Right atrium auricular region (tissue), 2 donors: Measurements from ENCODE around the gene ZNF488. TPM values are rescaled to one million over a fixed set of nuclear protein-coding genes. Genes with fewer than 3 reads are reported as not detected.
A peak's percentile ranks its signal among the peaks of the same experiment; 100 is the strongest.

Source experiments
- DNase-seq: peaks from one replicate; pipeline ENCODE4 v3.0.0-alpha.2; 2019; ENCODE audit warnings: low spot score
- H3K27ac ChIP-seq, 2 donors: fragments of 200-600 bp; sonication (generic); 1 replicate in 1 of 2; 2 replicates in 1 of 2; pipeline ENCODE4 v1.5.1; 2016 to 2019
- H3K27me3 ChIP-seq, 2 donors: fragments of 200-600 bp; sonication (generic); one replicate each; pipeline versions ENCODE4 v1.5.1 to v1.6.0; 2017 to 2019
- H3K36me3 ChIP-seq: fragments of 200-600 bp; sonication (generic); one replicate; pipeline ENCODE4 v1.5.1; 2016
- H3K4me1 ChIP-seq, 2 donors: fragments of 200-600 bp; sonication (generic); one replicate each; pipeline versions ENCODE4 v1.5.1 to v1.6.0; 2017 to 2019
- H3K4me3 ChIP-seq, 2 donors: fragments of 200-600 bp; sonication (generic); 1 replicate in 1 of 2; 2 replicates in 1 of 2; pipeline ENCODE4 v1.5.1; 2017 to 2019; ENCODE audit warnings: mild to moderate bottlenecking in 1 of 2, moderate library complexity in 1 of 2
- H3K9me3 ChIP-seq, 2 donors: fragments of 200-600 bp; sonication (generic); one replicate each; pipeline ENCODE4 v1.5.1; 2019
- CTCF ChIP-seq, 2 donors: fragments of 200-600 bp; sonication (generic); IDR thresholded peaks; one replicate each; pipeline ENCODE4 v1.5.1; 2019; ENCODE audit warnings: antibody characterized with exemption in 2 of 2
- total RNA-seq, 2 donors: library from RNA; depleted of rRNA; stranded (reverse); fragments of >200 nt; gene quantifications; one replicate each; pipeline ENCODE4 v1.1.0, GENCODE V29; 2016

Gene ZNF488
- total RNA-seq, 2 donors from 2014 or later = not detected

- peak; percentile 50 for DNase-seq
- Histone ChIP-seq H3K4me3 (no peak overlapping the region), H3K36me3 (no peaks in the 10 kb centered on the region), H3K4me1 (peaks cover 0 to 22% of the 10 kb centered on the region in 2 donors), H3K27me3 (no peaks in the 10 kb centered on the region), H3K9me3 (no peaks in the 10 kb centered on the region), H3K27ac (no peak overlapping the region)
- no peak for TF ChIP-seq CTCF (IDR thresholded peaks at IDR 0.05)
These were observed 19.6 kb upstream of the ZNF488 start for GRCh38 chr10:47403446-47404318.

GRCh38 chr10:47402641-47403301 lies 18.7 kb upstream of the ZNF488 start:
- no peak for TF ChIP-seq CTCF (IDR thresholded peaks at IDR 0.05)
- no peaks in the 10 kb centered on the region for H3K9me3 ChIP-seq
- peak; percentile 60 for DNase-seq
- H3K4me1 ChIP-seq = peaks cover 0 to 22% of the 10 kb centered on the region in 2 donors
- H3K36me3 ChIP-seq = no peaks in the 10 kb centered on the region
- H3K27me3 ChIP-seq = no peaks in the 10 kb centered on the region
- H3K4me3 ChIP-seq = no peak overlapping the region
- H3K27ac ChIP-seq = peak overlapping the region in 1 of 2 donors; percentile 16

- H3K4me3 ChIP-seq = no peak overlapping the region
- DNase-seq = peak; percentile 49
- peaks cover 0 to 22% of the 10 kb centered on the region in 2 donors for H3K4me1 ChIP-seq
- no peaks in the 10 kb centered on the region for H3K27me3 ChIP-seq
- no peak for TF ChIP-seq CTCF (IDR thresholded peaks at IDR 0.05)
- no peak overlapping the region for H3K27ac ChIP-seq
- H3K36me3 ChIP-seq = no peaks in the 10 kb centered on the region
- H3K9me3 ChIP-seq = no peaks in the 10 kb centered on the region
These were observed 18.0 kb upstream of the ZNF488 start for GRCh38 chr10:47401874-47402640.

GRCh38 chr10:47401210-47401609 lies 17.1 kb upstream of the ZNF488 start:
- Histone ChIP-seq H3K9me3 (no peaks in the 10 kb centered on the region), H3K4me1 (peaks cover 0 to 22% of the 10 kb centered on the region in 2 donors), H3K27ac (no peak overlapping the region), H3K27me3 (no peaks in the 10 kb centered on the region), H3K36me3 (no peaks in the 10 kb centered on the region), H3K4me3 (no peak overlapping the region)
- no peak for TF ChIP-seq CTCF (IDR thresholded peaks at IDR 0.05)
- DNase-seq = no peak

- no peaks in the 10 kb centered on the region for H3K36me3 ChIP-seq
- TF ChIP-seq CTCF (IDR thresholded peaks at IDR 0.05) = no peak
- no peak for DNase-seq
These were observed 16.7 kb upstream of the ZNF488 start for GRCh38 chr10:47400786-47401185.

More at GRCh38 chr10:47400786-47401185, 16.7 kb upstream of the ZNF488 start:
- no peaks in the 10 kb centered on the region for H3K27me3 ChIP-seq
- H3K9me3 ChIP-seq = no peaks in the 10 kb centered on the region
- H3K27ac ChIP-seq = no peak overlapping the region
- no peak overlapping the region for H3K4me3 ChIP-seq
- H3K4me1 ChIP-seq = peaks cover 0 to 22% of the 10 kb centered on the region in 2 donors
